ENCODE results near the gene CDHR1.
"Not testable (repeated sequence)": the region's sequence is repeated elsewhere in the genome, so short reads cannot be mapped to it uniquely, and the experiment has no call there.

The CDHR1 gene

DNA sequence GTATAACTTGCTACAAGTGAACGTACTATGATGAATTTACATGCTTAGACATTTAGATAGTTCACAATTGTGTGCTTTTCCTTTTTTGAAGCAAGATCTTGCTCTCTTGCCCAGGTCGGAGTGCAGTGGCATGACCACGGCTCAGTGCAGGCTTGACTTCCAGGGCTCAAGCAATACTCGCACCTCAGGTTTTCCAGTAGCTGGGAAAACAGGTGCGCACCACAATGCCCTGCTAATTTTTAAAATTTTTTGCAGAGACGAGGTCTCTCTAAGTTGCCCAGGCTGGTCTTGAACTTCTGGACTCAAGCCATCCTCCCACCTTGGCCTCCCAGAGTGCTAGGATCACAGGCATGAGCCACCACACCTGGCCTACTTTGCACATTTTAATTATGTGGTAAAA lies 18.9 kb upstream of the CDHR1 start:
- H3K4me1 ChIP-seq (ENCODE audit: control insufficient read depth, insufficient read depth, low read length, poor library complexity, severe bottlenecking), result no peaks in the 10 kb centered on the region
- 85 to 88% methylated on average over 4 to 6 of the region's 6 CpGs for WGBS, 2 experiments (ENCODE audit: insufficient coverage in 2 of 2)
- no peak overlapping the region for H3K27ac ChIP-seq (ENCODE audit: low read depth, low read length, severe bottlenecking)
- H3K4me3 ChIP-seq (ENCODE audit: extremely low read depth, insufficient read depth, low read length, poor library complexity, severe bottlenecking), result no peak overlapping the region
- H3K9me3 ChIP-seq (ENCODE audit: control insufficient read depth, low read length), result no peaks in the 10 kb centered on the region
- no peaks in the 10 kb centered on the region for H3K36me3 ChIP-seq (ENCODE audit: control insufficient read depth, insufficient read depth, low read length)

DNA sequence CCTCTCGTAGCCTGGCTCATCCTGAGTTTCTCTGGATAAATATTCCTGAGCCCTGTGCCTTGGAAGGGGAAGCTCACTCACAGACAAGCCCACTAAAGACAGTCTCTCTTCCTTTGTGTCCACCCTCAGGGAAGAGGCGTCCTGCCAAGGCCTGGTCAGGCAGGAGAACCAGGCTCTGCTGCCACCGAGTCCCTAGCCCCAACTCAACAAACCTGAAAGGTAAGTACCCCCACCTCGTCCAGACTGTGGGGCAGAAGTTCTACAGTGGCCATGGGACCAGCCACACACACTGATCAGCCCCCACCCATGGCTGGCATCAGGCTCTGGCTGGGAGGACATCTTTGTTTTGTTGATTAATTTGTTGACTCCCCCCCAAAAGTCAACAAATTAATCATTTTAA lies 18.0 kb upstream of the CDHR1 start:
- H3K9me3 ChIP-seq (ENCODE audit: control insufficient read depth, low read length), result no peaks in the 10 kb centered on the region
- WGBS, 2 experiments (ENCODE audit: insufficient coverage in 2 of 2), result 78 to 100% methylated on average over 1 of the region's 4 CpGs
- H3K36me3 ChIP-seq (ENCODE audit: control insufficient read depth, insufficient read depth, low read length), result no peaks in the 10 kb centered on the region
- H3K27ac ChIP-seq (ENCODE audit: low read depth, low read length, severe bottlenecking), result no peak overlapping the region
- no peaks in the 10 kb centered on the region for H3K4me1 ChIP-seq (ENCODE audit: control insufficient read depth, insufficient read depth, low read length, poor library complexity, severe bottlenecking)
- no peak overlapping the region for H3K4me3 ChIP-seq (ENCODE audit: extremely low read depth, insufficient read depth, low read length, poor library complexity, severe bottlenecking)

DNA sequence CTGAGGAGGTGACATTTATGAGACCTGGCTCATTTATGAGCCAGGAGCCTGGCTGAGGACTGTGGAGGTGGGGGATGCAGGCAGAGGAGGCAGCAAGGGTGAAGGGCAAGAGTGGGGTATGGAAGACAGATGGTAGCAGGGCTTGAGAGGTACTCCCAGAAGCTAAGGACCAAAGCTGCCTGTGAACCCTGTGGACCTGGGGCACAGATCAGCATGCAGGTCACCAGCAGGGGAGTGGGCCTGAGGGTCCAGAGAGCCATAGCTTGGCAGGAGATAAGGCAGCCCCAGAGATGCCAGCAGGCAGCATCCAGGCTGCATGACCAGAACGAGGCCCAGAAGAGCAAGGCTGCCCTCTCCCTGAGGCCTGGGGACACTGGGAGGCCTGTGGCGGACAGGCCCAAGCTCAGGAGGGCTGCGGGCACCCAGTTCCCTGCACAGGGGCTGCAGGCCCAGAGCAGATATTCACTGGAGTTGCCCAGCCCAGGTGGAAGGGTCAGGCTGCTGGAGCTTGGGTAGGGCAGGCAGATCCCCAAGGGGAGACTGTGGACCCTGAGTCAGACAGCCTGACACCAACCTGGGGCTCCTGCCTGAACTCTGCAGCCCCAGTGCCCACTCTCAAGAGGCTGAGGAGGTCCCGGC lies 17.4 kb upstream of the CDHR1 start:
- Histone ChIP-seq H3K36me3 (ENCODE audit: control insufficient read depth, insufficient read depth, low read length) (no peaks in the 10 kb centered on the region), H3K27ac (ENCODE audit: low read depth, low read length, severe bottlenecking) (no peak overlapping the region), H3K9me3 (ENCODE audit: control insufficient read depth, low read length) (no peaks in the 10 kb centered on the region), H3K4me1 (ENCODE audit: control insufficient read depth, insufficient read depth, low read length, poor library complexity, severe bottlenecking) (no peaks in the 10 kb centered on the region), H3K4me3 (ENCODE audit: extremely low read depth, insufficient read depth, low read length, poor library complexity, severe bottlenecking) (no peak overlapping the region)
- WGBS, 2 experiments (ENCODE audit: insufficient coverage in 2 of 2), result 87 to 89% methylated on average over 1 to 4 of the region's 4 CpGs

DNA sequence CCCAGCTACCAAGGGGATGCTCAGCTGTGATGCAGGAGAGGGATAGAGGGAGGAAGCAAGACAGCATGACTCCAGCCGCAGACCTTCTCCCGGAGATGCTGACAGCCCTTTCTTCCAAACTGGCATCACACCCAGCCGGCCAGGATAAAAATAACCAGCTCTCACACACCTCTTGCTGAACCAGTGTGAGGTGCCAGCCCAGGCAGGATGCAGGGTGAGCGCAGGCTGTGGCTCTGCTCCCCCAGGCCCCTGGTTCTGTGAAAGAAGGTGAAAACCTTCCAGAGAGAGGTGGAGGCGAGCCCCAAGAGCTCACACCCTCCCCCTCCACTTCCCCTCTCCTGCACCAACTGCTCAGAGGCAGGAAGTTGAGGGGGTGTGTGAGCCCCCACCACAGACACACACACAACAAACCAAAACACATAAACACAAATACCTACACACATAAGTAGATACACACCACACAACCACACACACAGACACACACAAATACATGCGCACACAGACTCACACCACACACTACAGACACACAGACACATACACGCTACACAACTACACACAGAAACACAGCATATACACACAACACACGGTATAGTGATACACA lies 16.7 kb upstream of the CDHR1 start:
- Histone ChIP-seq H3K36me3 (ENCODE audit: control insufficient read depth, insufficient read depth, low read length) (no peaks in the 10 kb centered on the region), H3K4me1 (ENCODE audit: control insufficient read depth, insufficient read depth, low read length, poor library complexity, severe bottlenecking) (no peaks in the 10 kb centered on the region), H3K9me3 (ENCODE audit: control insufficient read depth, low read length) (no peaks in the 10 kb centered on the region), H3K27ac (ENCODE audit: low read depth, low read length, severe bottlenecking) (no peak overlapping the region), H3K4me3 (ENCODE audit: extremely low read depth, insufficient read depth, low read length, poor library complexity, severe bottlenecking) (no peak overlapping the region)
- 78 to 91% methylated on average over 3 to 4 of the region's 8 CpGs for WGBS, 2 experiments (ENCODE audit: insufficient coverage in 2 of 2)

DNA sequence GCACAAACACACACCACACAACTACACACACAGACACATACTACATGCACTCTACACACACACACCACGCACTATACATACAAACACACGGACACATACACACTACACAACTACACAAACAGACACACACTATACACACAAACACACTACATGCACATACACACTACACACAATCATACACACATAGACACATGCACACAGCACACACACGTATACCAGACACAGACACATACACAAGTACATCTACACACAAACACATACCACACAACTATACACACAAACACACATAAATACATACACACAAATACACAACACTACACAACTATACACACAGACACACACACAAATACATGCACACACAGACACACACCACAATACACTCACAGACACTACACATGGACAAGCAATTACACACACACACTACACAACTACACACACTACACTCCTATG lies 16.2 kb upstream of the CDHR1 start:
- Histone ChIP-seq H3K36me3 (ENCODE audit: control insufficient read depth, insufficient read depth, low read length) (no peaks in the 10 kb centered on the region), H3K9me3 (ENCODE audit: control insufficient read depth, low read length) (no peaks in the 10 kb centered on the region), H3K27ac (ENCODE audit: low read depth, low read length, severe bottlenecking) (no peak overlapping the region), H3K4me1 (ENCODE audit: control insufficient read depth, insufficient read depth, low read length, poor library complexity, severe bottlenecking) (no peaks in the 10 kb centered on the region), H3K4me3 (ENCODE audit: extremely low read depth, insufficient read depth, low read length, poor library complexity, severe bottlenecking) (no peak overlapping the region)
- WGBS, 2 experiments (ENCODE audit: insufficient coverage in 2 of 2), result 78 to 86% methylated on average over 3 of the region's 3 CpGs

DNA sequence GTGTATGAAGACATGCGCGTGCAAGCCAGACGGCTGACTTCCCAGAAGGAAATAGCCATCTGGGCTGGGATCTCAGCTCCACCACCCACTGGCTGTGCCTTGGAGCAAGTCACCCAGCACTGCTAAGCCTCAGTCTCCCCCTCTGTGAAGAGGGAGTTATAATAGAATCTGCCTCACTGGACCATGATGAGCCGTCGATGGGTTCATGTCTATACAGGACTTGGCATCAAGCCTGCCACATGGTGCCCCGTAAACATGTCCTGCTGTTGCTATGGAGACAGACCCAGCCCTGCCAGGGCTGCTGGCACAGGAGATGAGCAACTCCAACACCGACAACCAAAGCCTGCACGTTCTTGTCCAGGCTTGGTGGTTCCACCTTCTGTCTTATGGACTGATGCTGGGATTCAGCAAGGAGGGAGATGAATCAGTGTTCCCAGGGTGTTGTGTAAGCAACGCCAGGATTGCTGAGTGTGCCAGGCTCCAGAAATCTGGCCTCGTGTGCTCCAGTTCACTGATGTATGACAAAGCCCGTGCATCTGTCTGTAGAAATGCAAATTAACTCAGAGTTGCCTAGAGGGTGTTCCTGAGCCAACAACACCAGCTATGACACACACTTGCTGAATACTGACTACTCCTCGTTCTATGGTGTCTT lies 15.2 kb upstream of the CDHR1 start:
- H3K4me1 ChIP-seq (ENCODE audit: control insufficient read depth, insufficient read depth, low read length, poor library complexity, severe bottlenecking), result no peaks in the 10 kb centered on the region
- no peak overlapping the region for H3K27ac ChIP-seq (ENCODE audit: low read depth, low read length, severe bottlenecking)
- H3K36me3 ChIP-seq (ENCODE audit: control insufficient read depth, insufficient read depth, low read length), result no peaks in the 10 kb centered on the region
- no peak overlapping the region for H3K4me3 ChIP-seq (ENCODE audit: extremely low read depth, insufficient read depth, low read length, poor library complexity, severe bottlenecking)
- 81 to 82% methylated on average over 11 of the region's 12 CpGs for WGBS, 2 experiments (ENCODE audit: insufficient coverage in 2 of 2)
- H3K9me3 ChIP-seq (ENCODE audit: control insufficient read depth, low read length), result no peaks in the 10 kb centered on the region

DNA sequence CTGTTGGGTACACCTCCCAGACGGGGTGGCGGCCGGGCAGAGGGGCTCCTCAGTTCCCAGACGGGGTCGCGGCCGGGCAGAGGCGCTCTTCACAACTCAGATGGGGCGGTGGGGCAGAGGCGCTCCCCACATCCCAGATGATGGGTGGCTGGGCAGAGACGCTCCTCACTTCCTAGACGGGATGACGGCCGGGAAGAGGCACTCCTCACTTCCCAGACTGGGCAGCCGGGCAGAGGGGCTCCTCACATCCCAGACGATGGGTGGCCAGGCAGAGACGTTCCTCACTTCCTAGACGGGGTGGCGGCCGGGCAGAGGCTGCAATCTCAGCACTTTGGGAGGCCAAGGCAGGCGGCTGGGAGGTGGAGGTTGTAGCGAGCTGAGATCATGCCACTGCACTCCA lies 14.0 kb upstream of the CDHR1 start:
- WGBS, 2 experiments (ENCODE audit: insufficient coverage in 2 of 2), result 77 to 82% methylated on average over 4 to 11 of the region's 22 CpGs
- H3K9me3 ChIP-seq (ENCODE audit: control insufficient read depth, low read length); H3K36me3 ChIP-seq (ENCODE audit: control insufficient read depth, insufficient read depth, low read length); H3K27ac ChIP-seq (ENCODE audit: low read depth, low read length, severe bottlenecking); H3K4me3 ChIP-seq (ENCODE audit: extremely low read depth, insufficient read depth, low read length, poor library complexity, severe bottlenecking); H3K4me1 ChIP-seq (ENCODE audit: control insufficient read depth, insufficient read depth, low read length, poor library complexity, severe bottlenecking): not testable (repeated sequence)

DNA sequence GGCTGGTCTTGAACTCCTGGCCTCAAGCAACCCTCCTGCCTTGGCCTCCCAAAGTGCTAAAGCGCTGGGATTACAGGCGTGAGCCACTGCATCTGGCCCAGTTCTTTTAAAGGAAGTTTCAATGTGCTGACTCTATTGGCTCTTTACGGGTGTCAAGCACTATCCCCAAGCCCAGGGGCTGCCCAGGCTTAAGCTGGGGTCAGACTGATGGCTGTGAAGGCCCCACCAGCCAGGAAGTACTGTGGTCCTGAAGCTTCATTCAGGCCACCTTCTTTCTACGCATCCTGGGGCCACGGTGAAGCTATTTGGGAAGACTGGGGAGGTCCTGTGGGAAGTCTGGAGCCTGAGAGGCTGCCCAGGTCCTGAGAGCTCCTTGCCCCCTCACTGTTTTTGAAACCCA lies 12.7 kb upstream of the CDHR1 start:
- Histone ChIP-seq H3K27ac (ENCODE audit: low read depth, low read length, severe bottlenecking) (no peak overlapping the region), H3K4me1 (ENCODE audit: control insufficient read depth, insufficient read depth, low read length, poor library complexity, severe bottlenecking) (no peaks in the 10 kb centered on the region), H3K36me3 (ENCODE audit: control insufficient read depth, insufficient read depth, low read length) (no peaks in the 10 kb centered on the region), H3K4me3 (ENCODE audit: extremely low read depth, insufficient read depth, low read length, poor library complexity, severe bottlenecking) (no peak overlapping the region), H3K9me3 (ENCODE audit: control insufficient read depth, low read length) (no peaks in the 10 kb centered on the region)
- 95 to 96% methylated on average over 3 to 4 of the region's 5 CpGs for WGBS, 2 experiments (ENCODE audit: insufficient coverage in 2 of 2)

DNA sequence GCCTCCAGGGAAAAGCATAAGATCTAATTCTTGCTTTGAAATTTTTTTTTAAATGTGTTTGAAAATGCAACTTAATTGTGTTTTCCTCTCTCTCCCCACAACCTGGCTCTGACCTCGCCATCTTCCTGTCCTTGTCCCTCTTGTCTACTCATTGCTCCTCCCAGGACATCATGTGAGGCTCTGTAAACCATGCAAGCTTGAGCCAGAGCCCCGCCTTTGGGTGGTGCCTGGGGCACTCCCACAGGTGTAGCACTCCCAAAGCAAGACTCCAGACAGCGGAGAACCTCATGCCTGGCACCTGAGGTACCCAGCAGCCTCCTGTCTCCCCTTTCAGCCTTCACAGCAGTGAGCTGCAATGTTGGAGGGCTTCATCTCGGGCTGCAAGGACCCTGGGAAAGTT lies 9.8 kb upstream of the CDHR1 start:
- H3K4me1 ChIP-seq (ENCODE audit: control insufficient read depth, insufficient read depth, low read length, poor library complexity, severe bottlenecking), result no peaks in the 10 kb centered on the region
- no peak overlapping the region for H3K4me3 ChIP-seq (ENCODE audit: extremely low read depth, insufficient read depth, low read length, poor library complexity, severe bottlenecking)
- WGBS, 2 experiments (ENCODE audit: insufficient coverage in 2 of 2), result 82 to 87% methylated on average over 3 to 4 of the region's 4 CpGs
- H3K27ac ChIP-seq (ENCODE audit: low read depth, low read length, severe bottlenecking), result no peak overlapping the region
- no peaks in the 10 kb centered on the region for H3K36me3 ChIP-seq (ENCODE audit: control insufficient read depth, insufficient read depth, low read length)
- no peaks in the 10 kb centered on the region for H3K9me3 ChIP-seq (ENCODE audit: control insufficient read depth, low read length)

DNA sequence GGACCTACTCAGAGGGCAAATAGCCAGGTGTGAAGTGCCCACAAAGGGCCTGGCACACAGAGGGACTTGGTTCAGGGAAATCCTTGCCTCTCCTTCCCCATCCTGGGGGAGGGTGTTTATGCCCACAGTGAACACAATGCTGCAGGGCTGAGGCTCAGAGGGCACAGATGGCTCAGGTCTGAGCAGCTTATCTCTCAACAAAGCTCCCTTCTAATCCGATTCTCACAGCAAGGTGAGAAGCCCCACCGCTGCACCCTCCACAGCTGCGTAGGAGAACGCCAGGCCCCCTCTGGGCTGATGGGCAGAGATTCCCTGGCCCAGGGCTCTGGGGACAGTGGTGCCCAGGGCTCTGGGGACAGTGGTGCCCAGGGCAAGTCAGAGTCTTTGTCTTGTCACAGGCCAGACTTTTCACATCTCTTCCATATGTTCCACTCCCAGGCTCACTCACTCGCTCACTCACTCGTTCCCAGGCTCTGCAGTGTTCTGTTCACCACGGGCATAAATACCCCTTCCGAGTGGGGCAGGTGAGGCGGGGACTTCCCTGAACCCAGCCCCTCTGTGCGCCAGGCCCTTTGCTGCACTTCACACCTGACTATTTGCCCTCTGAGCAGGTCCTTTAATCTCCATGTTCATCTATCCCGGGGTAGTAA lies 8.7 kb upstream of the CDHR1 start:
- Histone ChIP-seq H3K4me1 (ENCODE audit: control insufficient read depth, insufficient read depth, low read length, poor library complexity, severe bottlenecking) (no peaks in the 10 kb centered on the region), H3K9me3 (ENCODE audit: control insufficient read depth, low read length) (no peaks in the 10 kb centered on the region), H3K36me3 (ENCODE audit: control insufficient read depth, insufficient read depth, low read length) (no peaks in the 10 kb centered on the region), H3K27ac (ENCODE audit: low read depth, low read length, severe bottlenecking) (no peak overlapping the region), H3K4me3 (ENCODE audit: extremely low read depth, insufficient read depth, low read length, poor library complexity, severe bottlenecking) (no peak overlapping the region)
- 78 to 83% methylated on average over 7 to 11 of the region's 11 CpGs for WGBS, 2 experiments (ENCODE audit: insufficient coverage in 2 of 2)

DNA sequence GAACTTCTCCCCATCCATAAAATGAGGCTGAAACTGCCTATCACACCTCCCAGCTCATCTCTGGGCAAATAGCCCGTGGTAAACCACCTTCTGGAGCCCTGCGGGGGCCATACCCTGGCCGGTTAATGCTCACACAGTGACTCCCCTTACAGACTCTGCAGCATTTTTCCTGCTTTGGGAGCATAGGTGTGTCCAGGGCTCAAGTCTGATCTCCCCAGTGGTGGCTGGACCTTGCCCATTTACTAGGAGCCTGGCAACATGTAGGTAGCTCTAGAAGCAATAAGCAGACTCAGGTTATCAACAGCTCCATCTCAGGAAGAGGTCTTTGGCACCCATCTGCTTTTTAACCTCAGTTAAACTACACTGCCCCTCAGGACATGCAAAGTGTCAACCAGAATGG lies 5.5 kb upstream of the CDHR1 start:
- Histone ChIP-seq H3K4me3 (ENCODE audit: extremely low read depth, insufficient read depth, low read length, poor library complexity, severe bottlenecking) (no peak overlapping the region), H3K9me3 (ENCODE audit: control insufficient read depth, low read length) (no peaks in the 10 kb centered on the region), H3K4me1 (ENCODE audit: control insufficient read depth, insufficient read depth, low read length, poor library complexity, severe bottlenecking) (peaks cover under 1% of the 10 kb centered on the region), H3K36me3 (ENCODE audit: control insufficient read depth, insufficient read depth, low read length) (no peaks in the 10 kb centered on the region), H3K27ac (ENCODE audit: low read depth, low read length, severe bottlenecking) (no peak overlapping the region)
- 76 to 83% methylated on average over 3 of the region's 3 CpGs for whole genome bisulfite sequencing, 2 experiments (ENCODE audit: insufficient coverage in 2 of 2)

All from mesodermal cell (in vitro differentiated cells).